NCI-H1092 treated with DMSO at 0.1 percent for 48 hours (cell line): ENCODE measurements around the gene TBC1D2B.

Experiments used
- DNase-seq: peaks from one replicate; lab custom pipeline; 2025; lab: John Stamatoyannopoulos, UW

The TBC1D2B gene

GRCh38 chr15:78077053-78077870 is at the start of gene TBC1D2B:
Gene TBC1D2B, minus strand, starts transcription at chr15:78077711. Its CDS starts 59 bp downstream, at chr15:78077652.
- DNase-seq = peak; percentile 37

- no peak for DNase-seq
Measured at GRCh38 chr15:78125267-78125666, 47.8 kb upstream of the TBC1D2B start.

- DNase-seq = no peak
Measured at GRCh38 chr15:78120523-78120922, 43.0 kb upstream of the TBC1D2B start.

GRCh38 chr15:78112551-78112950 is 35.0 kb upstream of the TBC1D2B start:
- no peak for DNase-seq

GRCh38 chr15:78111788-78112187 is 34.3 kb upstream of the TBC1D2B start:
- DNase-seq = no peak

GRCh38 chr15:78110916-78111475 is 33.5 kb upstream of the TBC1D2B start:
- no peak for DNase-seq

- DNase-seq = no peak
Measured at GRCh38 chr15:78110096-78110495, 32.6 kb upstream of the TBC1D2B start.

- DNase-seq = no peak
Measured at GRCh38 chr15:78109156-78109555, 31.6 kb upstream of the TBC1D2B start.

- DNase-seq = peak; percentile 42
Measured at GRCh38 chr15:78108300-78109084, 31.0 kb upstream of the TBC1D2B start.

GRCh38 chr15:78107471-78107870 is 30.0 kb upstream of the TBC1D2B start:
- DNase-seq = no peak

GRCh38 chr15:78105476-78106241 is 28.1 kb upstream of the TBC1D2B start:
- no peak for DNase-seq

- no peak for DNase-seq
Measured at GRCh38 chr15:78104566-78105475, 27.3 kb upstream of the TBC1D2B start.

GRCh38 chr15:78104119-78104479 is 26.6 kb upstream of the TBC1D2B start:
- DNase-seq = no peak

- DNase-seq = no peak
Measured at GRCh38 chr15:78103406-78104118, 26.1 kb upstream of the TBC1D2B start.

GRCh38 chr15:78102741-78103140 is 25.2 kb upstream of the TBC1D2B start:
- no peak for DNase-seq

- DNase-seq = no peak
Measured at GRCh38 chr15:78102211-78102610, 24.7 kb upstream of the TBC1D2B start.

GRCh38 chr15:78101423-78102105 is 24.1 kb upstream of the TBC1D2B start:
- DNase-seq = no peak

GRCh38 chr15:78100886-78101285 is 23.4 kb upstream of the TBC1D2B start:
- no peak for DNase-seq

- DNase-seq = no peak
Measured at GRCh38 chr15:78098131-78098755, 20.7 kb upstream of the TBC1D2B start.
